OCI-LY1 (cell line): Measurements from ENCODE around the gene GNG2.

Experiments
- H2AFZ ChIP-seq: fragments of 200-600 bp; sonication (generic), shearing (Covaris generic); 2 replicates; pipeline ENCODE4 v1.6.0; 2014; ENCODE audit warnings: antibody characterized with exemption, mild to moderate bottlenecking, low read length
- H3F3A ChIP-seq: fragments of 200-600 bp; sonication (generic), shearing (Covaris generic); 2 replicates; pipeline ENCODE4 v1.6.0; 2014; ENCODE audit warnings: mild to moderate bottlenecking, antibody characterized with exemption, low read length, moderate library complexity; ENCODE audit not compliant: insufficient read depth
- H3K27ac ChIP-seq: fragments of 200-600 bp; sonication (generic); 2 replicates; pipeline ENCODE4 v1.5.1; 2014; ENCODE audit warnings: low read length, mixed run types, mild to moderate bottlenecking, low read depth; ENCODE audit not compliant: poor library complexity, severe bottlenecking
- H3K27me3 ChIP-seq: fragments of 200-600 bp; sonication (generic); 2 replicates; pipeline ENCODE4 v1.6.0; 2014; ENCODE audit warnings: antibody characterized with exemption, mild to moderate bottlenecking, low read length, moderate library complexity; ENCODE audit not compliant: insufficient read depth
- H3K36me3 ChIP-seq: fragments of 200-600 bp; sonication (generic); 2 replicates; pipeline ENCODE4 v1.6.1; 2014; ENCODE audit warnings: mild to moderate bottlenecking, antibody characterized with exemption, low read length, moderate library complexity, mixed read lengths; ENCODE audit not compliant: insufficient read depth
- H3K4me1 ChIP-seq: fragments of 200-600 bp; sonication (generic); 2 replicates; pipeline ENCODE4 v1.5.1; 2014; ENCODE audit warnings: mild to moderate bottlenecking, low read length, moderate library complexity; ENCODE audit not compliant: insufficient read depth, severe bottlenecking
- H3K4me2 ChIP-seq: fragments of 200-600 bp; sonication (generic), shearing (Covaris generic); 2 replicates; pipeline ENCODE4 v1.6.1; 2014; ENCODE audit warnings: low read length
- H3K4me3 ChIP-seq: fragments of 200-600 bp; sonication (generic); 2 replicates; pipeline ENCODE4 v1.5.1; 2014; ENCODE audit warnings: low read length, low read depth, mild to moderate bottlenecking, mixed read lengths; ENCODE audit not compliant: poor library complexity, severe bottlenecking
- H3K79me2 ChIP-seq: fragments of 200-600 bp; shearing (Covaris generic); 2 replicates; pipeline ENCODE4 v1.6.1; 2016; ENCODE audit warnings: mixed run types, low read length, mixed read lengths; ENCODE audit not compliant: insufficient read depth
- H3K9ac ChIP-seq: fragments of 200-600 bp; sonication (generic), shearing (Covaris generic); 2 replicates; pipeline ENCODE4 v1.6.1; 2014; ENCODE audit warnings: mild to moderate bottlenecking, low read length, mixed read lengths
- H3K9me2 ChIP-seq: fragments of 200-600 bp; sonication (generic), shearing (Covaris generic); 2 replicates; pipeline ENCODE4 v1.6.1; 2014; ENCODE audit warnings: low read depth, mild to moderate bottlenecking, low read length, mixed read lengths
- H3K9me3 ChIP-seq: fragments of 200-600 bp; shearing (Covaris generic); 2 replicates; pipeline ENCODE4 v1.6.1; 2014; ENCODE audit warnings: low read length, mixed read lengths
- H4K20me1 ChIP-seq: fragments of 200-600 bp; sonication (generic), shearing (Covaris generic); 2 replicates; pipeline ENCODE4 v1.6.0; 2016; ENCODE audit warnings: mild to moderate bottlenecking, low read length; ENCODE audit not compliant: insufficient read depth
- CTCF ChIP-seq: fragments of 200-600 bp; sonication (generic), shearing (Covaris generic); IDR thresholded peaks from 2 replicates; pipeline ENCODE4 v1.5.1; 2017; ENCODE audit warnings: mild to moderate bottlenecking, antibody characterized with exemption, low read length, moderate library complexity, mixed read lengths
- EZH2 ChIP-seq: fragments of 200-600 bp; sonication (generic), shearing (Covaris generic); IDR thresholded peaks from 2 replicates; pipeline ENCODE4 v1.8.0; 2017; ENCODE audit warnings: borderline replicate concordance, mixed run types, mild to moderate bottlenecking, antibody characterized with exemption, low read length, moderate library complexity, mixed read lengths

The GNG2 gene

GRCh38 chr14:51954031-51954430 lies 93.6 kb downstream of the GNG2 start:
- Histone ChIP-seq H3K27ac (no peak overlapping the region), H2AFZ (no peak overlapping the region), H3K4me1 (no peaks in the 10 kb centered on the region), H4K20me1 (no peaks in the 10 kb centered on the region), H3K79me2 (no peaks in the 10 kb centered on the region), H3K9me2 (no peaks in the 10 kb centered on the region), H3K9ac (no peak overlapping the region), H3F3A (no peaks in the 10 kb centered on the region), H3K9me3 (no peaks in the 10 kb centered on the region), H3K36me3 (no peaks in the 10 kb centered on the region), H3K27me3 (no peaks in the 10 kb centered on the region), H3K4me3 (no peak overlapping the region), H3K4me2 (no peak overlapping the region)
- TF ChIP-seq CTCF, result no peak
- no peak for TF ChIP-seq EZH2

- no peak overlapping the region for H3K4me3 ChIP-seq
- no peaks in the 10 kb centered on the region for H3K9me3 ChIP-seq
- no peaks in the 10 kb centered on the region for H3K9me2 ChIP-seq
- no peak overlapping the region for H3K27ac ChIP-seq
- no peak overlapping the region for H2AFZ ChIP-seq
- TF ChIP-seq CTCF (peak; percentile 13; the same call in 1 of the 2 replicates), EZH2 (no peak)
- no peaks in the 10 kb centered on the region for H3K79me2 ChIP-seq
- H4K20me1 ChIP-seq, result no peaks in the 10 kb centered on the region
- no peaks in the 10 kb centered on the region for H3F3A ChIP-seq
- no peaks in the 10 kb centered on the region for H3K36me3 ChIP-seq
- no peak overlapping the region for H3K4me2 ChIP-seq
- H3K9ac ChIP-seq, result no peak overlapping the region
- no peaks in the 10 kb centered on the region for H3K27me3 ChIP-seq
- H3K4me1 ChIP-seq, result no peaks in the 10 kb centered on the region
These were observed 94.2 kb downstream of the GNG2 start for GRCh38 chr14:51954657-51955056.

- Histone ChIP-seq H3K79me2 (no peaks in the 10 kb centered on the region), H4K20me1 (no peaks in the 10 kb centered on the region), H3K36me3 (no peaks in the 10 kb centered on the region), H3F3A (no peaks in the 10 kb centered on the region), H3K27me3 (no peaks in the 10 kb centered on the region), H3K9me2 (no peaks in the 10 kb centered on the region), H3K27ac (no peak overlapping the region), H2AFZ (no peak overlapping the region), H3K4me2 (no peak overlapping the region), H3K9me3 (no peaks in the 10 kb centered on the region), H3K4me1 (no peaks in the 10 kb centered on the region), H3K4me3 (no peak overlapping the region), H3K9ac (no peak overlapping the region)
- no peak for TF ChIP-seq CTCF
These were observed 97.5 kb downstream of the GNG2 start for GRCh38 chr14:51957950-51958349.
